SW480 (cell line): ENCODE results near the gene ACSS1.

ENCODE experiments used
- DNase-seq: peaks from one replicate; pipeline ENCODE4 v3.0.0-alpha.2; 2016; ENCODE audit warnings: low spot score

ACSS1 gene

DNA sequence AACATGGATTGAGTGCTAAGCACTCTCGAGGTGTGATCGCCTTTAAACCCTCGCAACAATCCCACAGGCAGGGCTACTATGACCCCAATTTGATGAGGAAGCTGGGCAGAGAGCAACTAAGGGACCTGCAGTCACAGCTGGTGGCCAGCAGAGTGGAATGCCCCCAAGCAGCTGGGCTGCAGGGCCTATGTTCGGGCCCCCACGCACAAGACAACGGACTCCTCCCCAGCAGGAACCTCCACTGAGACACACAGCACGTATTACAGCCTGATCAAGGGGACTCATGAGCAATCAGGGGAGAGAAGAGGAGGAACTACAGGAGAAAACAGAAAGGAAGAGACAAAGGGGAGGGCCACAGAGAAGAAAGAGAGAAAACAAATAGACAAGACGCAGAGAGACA is 87.2 kb downstream of the ACSS1 start:
- no peak for DNase-seq

DNA sequence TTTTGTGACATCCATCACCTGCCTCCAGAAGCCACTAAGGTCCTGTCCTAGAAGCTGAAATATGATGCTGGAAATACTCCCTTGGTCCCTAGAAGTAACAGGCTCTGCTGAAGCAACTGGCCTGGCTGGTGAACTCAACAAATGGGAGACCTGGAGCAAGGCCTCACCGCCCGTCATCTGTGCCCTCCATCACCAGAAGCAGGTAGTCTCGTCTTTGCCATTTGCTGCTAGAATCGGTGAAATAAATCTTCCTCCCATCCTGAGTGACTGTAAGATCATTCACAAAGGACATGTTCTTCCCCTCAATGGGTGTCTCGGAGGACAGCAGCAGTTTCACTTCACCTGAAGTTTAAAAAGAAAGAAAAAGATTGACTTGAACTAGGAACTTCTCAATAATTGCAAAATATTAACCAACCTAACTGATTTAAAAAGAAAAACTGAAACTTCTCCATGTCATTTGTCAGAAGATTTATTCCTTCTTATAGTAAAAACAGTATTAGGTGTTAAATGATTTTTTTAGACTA is 87.8 kb downstream of the ACSS1 start:
- no peak for DNase-seq

DNA sequence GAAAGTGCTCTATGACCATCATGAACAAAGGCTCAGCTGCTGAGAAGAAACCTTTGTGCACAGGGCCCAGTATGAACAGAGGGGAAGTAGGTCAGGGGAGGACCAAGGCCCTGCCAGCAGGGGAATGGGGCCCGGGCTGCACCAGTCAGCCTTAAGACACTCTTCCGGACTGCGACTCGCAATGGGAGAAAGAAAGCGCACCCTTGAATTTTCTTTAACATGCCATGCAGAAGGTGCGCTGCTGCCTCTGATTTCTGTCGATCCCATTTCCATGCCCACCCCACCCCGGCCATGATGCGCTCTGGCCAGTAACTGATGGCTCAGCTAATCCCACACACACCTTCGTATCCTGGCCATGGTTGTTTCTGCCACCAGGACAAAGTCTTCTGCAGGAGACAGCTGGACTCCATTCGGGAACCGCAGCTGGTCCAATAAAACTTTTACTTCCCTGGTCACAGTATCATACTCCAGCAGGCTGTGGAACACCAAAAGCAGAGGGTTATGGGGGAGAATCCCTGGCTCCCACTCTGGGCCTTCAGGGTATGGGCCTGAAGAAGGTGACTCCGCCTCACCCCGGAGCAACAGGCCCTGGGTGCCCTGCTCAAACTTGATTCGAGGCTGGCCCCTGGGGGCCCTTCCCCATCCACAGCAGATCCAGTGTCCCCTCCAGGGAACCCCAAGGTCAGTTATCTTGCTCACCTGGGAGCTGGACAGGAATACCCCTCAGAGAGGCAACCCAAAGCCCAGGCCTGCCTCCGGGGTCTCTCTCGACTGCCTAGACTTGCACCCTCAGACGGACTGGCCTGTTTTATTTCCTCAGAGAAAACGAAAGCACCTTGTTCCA is 88.5 kb downstream of the ACSS1 start:
- DNase-seq, result no peak

DNA sequence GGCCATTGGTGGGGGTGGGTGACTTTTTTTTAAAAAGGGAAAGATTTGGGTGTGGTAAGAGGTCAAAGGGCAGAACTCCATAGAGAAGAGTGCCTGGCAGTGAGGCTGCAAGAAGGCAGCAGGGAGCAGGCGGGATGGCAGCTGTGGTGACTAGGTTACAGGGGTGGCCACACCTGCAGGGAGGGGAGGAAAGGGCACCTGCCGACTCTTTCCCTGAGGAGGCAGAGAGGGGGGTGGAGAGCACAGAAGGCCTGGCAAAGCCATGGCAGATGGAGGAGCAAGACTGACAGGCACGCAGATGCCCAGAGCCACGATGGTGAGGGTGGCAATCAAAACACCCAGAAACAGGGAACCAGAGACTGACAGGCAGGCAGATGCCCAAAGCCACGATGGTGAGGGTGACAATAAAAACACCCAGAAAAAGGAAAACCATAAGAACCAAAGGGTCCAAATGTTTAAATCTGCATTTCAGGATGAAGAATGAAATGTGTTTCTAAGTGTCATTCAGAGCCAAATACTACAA is 89.6 kb downstream of the ACSS1 start:
- DNase-seq, result no peak

DNA sequence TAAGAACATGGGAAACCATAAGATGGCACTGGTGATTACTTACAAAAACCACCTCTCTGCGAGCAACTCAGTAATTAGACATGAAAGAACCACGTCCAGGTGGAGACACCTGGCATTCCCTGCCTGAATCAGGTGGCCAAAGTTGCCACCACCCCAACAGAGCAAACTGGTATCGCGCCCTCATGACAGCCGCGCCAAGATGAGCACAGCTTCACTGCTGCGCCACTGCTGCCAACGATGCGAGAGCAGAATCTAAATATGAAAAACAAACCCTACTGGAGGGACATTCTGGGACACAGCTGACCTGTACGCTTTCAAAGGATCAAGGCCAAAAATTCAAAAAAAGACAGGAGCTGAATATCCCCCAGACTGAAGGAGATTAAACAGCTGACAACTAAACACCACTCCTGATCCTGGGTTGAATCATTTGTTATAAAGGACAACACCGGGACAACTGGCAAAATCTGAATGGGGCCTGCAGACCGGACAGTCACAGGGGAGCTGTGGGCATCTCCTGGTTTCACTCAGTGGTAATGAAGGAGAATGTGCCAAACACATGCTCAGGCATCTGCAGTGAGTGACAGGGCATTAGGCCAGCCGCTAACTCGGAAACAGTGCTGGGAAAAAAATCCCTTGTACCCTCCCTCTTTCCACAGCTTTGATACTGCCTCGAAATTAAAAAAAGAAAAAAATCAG is 91.5 kb downstream of the ACSS1 start:
- no peak for DNase-seq

DNA sequence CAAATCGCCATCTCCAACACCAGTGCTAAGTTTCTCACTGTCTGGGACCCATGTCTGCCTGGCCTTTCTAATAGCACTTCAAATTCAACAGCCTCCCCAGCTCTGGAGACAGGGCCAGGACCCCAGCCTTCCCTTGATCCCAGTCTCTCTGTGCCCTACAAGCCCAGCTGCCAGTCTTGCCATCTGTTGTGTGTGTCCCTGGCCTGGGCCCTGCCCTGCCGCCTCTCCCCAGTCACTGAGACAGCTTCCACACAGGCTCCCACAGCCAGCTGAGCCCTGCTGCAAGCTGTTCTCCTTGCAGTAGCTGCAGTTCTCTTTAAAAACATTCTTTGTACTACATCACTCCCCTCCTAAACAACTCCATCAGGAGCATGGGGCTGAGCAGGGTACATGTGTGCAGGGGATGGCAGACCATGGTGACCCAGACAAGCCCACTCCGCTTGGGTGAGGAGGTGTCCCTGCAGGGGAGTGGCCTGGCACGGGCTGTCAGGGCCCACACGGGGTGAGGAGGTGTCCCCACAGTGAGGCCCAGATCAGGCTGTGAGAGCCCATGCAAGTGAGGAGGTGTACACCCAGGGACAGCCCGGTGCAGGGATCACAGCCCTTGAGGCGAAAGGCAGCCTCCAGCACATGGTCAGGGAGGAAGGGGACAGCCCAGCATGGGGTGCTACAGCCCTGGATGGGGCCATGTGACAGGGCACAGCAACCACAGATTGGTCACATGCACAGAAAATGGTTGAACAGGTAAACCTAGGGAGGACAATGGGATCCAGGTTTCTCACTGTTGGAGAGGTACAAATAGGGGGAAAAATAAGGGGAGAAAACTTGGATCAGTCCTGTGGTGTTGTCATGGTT is 92.6 kb downstream of the ACSS1 start:
- DNase-seq, result no peak

DNA sequence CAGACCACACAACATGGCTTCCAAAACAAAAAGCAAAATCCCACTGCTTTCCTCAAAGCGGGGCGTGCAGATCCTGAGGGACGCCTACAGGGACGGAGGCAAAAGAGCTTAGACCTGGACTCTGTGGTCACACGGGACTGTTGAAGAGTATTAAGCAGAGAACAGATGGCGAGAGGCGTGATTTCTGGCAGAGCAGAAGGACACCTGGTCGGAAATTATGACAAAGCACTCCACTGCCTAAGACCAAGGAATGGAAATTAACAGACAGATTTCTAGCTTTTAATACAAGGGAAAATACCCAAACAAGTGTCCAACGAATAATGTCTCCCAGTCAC is 93.5 kb downstream of the ACSS1 start:
- DNase-seq, result no peak

DNA sequence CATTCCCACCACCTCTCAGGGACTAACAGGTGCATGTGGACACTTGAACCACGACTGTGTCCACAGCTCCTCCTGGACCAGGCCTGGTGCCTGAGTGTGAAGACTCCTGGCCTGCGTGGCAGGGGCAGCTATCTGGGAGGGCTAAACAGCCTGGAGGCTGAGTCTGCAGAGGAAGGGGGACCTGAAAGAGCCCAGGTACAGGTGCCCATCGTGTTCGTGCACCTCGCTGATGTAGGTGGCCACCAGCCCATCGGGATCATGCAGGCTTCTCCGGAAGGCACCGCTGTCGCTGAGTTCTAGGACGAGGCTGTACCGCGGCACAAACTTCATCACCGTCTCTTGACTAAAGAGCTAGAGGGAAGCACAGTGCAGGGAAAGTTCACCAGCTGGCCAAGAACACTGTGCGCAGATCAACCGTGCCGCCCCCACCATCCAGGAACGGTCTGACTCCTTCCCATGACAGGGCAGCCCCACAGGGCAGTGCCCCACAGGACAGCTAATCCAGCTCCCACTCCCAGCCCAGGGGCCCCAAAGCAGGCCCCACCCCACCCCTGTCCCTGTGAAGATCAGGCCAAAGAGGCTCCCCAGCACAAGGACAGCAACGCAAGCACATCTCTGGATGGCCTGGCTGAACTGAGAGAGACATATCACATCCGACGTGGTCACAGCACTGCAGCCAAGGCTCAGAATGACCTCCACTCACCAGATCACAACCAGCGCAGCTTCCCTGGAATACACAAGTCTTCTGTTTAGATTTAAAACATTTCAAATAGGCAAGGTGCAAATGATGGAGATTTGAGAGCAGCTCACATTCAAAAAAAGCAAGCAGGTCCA is 94.0 kb downstream of the ACSS1 start:
- DNase-seq, result no peak

DNA sequence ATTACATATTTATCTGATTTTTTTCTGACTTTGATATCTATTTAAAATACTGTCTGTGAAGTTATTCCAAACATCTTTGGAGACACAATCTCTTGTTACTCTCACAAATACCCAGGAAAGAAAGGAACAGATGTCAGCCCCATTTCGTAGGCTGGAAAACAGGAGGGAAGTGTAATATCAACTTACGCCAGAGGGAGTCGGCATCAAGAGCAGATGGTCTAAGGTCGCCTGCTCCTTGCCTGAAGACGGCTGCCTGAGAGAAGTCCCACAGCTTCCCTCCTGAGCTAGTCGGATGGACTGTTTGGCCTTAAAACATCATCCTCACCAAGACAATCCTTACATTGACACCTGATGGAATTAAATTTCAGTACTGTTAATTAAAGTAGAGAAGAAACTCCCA is 95.4 kb downstream of the ACSS1 start:
- DNase-seq, result no peak

DNA sequence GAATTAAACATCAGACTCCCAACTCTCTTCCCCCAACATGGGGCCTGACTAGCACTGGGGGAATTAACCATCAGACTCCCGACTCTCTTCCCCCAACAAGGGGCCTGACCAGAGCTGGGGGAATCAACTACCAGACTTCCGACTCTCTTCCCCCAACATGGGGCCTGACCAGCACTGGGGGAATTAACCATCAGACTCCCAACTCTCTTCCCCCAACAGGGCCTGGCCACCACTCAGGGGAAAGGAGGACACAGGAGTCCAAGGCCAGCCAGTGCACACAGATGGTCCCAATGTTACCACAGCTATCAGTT is 95.8 kb downstream of the ACSS1 start:
- DNase-seq, result no peak

DNA sequence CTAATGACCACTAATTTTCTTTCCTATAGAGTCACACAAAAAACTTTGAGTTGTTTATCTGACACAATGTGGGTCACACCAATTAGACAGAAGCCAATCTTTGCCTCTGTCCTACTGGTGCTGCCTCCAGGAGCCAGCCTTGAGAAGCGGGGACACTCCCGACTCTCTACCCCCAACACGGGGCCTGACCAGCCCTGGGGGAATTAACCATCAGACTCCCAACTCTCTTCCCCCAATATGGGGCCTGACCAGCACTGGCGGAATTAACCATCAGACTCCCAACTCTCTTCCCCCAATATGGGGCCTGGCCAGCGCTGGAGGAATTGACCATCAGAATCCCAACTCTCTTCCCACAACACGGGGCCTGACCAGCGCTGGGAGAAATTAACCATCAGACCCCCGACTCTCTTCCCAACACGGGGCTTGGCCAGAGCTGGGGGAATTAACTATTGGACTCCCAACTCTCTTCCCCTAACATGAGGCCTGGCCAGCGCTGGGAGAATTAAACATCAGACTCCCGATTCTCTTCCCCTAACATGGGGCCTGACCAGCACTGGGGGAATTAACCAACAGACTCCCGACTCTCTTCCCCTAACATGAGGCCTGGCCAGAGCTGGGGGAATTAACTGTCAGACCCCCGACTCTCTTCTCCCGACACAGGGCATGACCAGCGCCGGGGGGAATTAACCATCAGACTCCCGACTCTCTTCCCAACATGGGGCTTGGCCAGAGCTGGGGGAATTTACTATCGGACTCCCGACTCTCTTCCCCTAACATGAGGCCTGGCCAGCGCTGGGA is 96.4 kb downstream of the ACSS1 start:
- DNase-seq, result no peak

DNA sequence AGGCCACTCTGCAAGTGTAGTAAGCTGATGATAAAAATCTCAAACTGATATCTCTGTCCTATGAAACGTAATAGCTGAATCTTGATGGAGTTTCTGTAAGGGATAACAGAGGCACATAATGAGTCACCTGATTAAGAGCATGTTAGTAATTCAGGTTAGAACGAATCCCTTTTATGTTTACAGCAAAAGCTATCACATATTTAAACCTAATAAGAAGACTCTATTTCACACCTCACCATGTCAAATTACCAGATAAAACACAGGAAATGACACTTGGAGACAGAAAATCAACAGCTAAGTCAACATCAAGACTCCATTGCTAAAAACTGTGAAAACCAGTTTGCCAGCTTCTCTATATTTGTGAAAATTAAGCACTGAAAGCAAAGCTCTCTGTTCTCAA is 97.1 kb downstream of the ACSS1 start:
- DNase-seq, result no peak

DNA sequence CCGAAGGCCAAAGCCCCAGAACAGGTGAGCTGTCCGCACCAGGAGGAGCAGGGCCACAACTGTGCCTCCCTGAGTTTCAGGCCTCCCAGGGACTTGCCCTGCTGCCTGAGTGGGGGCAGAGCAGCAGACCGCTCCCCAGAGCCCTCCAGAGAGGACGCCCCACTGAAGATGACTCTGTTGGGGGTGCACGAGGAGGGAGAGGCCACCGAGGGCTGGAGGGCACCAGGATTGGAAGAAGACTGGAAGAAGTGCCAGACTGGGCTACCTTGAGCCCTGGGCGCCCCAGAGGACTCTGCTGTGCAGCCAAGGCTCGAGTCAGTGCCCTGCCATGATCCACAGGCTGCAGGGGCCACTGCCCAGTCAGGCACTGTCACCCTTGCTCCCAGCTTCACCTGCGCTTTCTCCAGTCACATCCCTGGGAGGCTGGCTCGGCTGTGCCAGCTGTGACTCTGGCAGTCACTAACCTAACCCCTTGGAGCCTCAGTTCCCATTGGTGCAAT is 97.6 kb downstream of the ACSS1 start:
- DNase-seq, result no peak

DNA sequence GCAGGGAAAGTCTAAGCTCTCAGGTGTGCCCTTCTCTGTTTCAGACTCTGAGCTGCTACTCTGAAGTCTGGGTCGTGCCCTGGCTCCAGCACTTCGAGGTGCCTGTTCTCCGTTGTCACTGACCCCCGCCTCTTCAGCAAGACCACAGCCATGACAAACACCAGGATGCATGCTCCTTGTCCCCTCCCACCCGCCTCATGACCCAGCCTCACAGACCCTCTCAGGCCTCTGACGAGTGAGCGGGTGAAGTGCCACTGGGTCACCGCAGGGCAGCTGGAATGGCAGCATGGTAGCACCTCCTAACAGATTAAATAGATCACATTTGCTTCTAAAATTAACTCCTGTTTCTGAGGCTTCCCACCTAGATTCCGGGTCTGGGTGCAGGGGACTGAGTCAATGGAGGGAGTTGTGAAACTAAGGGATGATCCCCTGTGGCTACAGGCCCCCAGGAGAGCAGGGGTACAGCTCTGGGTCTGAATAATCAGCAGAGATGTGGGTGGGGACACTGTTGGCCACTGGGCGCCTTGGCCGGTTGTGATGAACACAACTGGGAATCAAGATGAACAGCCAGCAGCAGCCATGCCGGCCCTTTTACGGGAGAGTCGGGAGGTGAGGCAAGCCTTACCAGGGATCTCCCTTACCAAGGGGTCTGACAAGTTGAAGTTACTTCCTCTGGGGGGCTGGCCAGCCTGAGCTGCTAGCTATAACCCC is 98.2 kb downstream of the ACSS1 start:
- DNase-seq, result no peak

DNA sequence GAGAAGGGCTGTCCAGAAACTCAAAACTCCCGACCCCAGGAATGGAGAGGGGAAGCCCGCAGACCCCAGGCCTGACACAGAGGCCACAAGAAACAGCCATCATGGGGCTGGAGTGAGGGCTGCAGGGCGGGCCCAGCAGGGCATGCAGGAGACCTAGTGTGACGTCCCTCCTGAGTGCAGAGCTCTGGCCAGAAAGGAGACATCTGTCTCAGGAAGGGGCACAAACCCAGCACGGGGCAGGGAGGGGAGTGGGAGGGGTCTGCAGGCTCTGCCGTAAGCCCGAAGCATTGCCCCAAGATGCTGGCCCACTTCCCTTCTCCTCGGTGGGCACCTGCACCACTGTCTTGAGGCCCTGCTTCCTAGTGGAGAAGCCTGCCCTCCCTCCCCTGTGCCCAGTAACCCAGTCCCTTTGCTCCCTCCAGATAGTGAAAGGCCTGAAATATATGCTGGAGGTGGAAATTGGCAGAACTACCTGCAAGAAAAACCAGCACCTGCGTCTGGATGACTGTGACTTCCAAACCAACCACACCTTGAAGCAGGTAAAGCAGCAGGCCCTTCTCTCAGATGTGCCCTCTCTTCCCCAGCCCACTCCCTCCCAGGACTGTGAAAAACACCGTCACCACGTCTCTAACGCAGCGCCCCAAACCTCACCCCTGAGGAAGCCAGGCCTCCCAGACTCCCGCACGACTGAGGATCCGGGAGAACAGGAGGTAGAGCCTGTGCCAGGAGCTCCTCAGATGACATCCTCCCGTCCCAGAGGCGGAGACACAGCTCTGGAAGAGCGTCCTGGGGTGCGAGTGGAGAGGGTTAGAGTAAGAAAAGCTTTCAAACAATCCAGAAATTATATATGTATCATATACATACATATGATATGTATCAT is 99.2 kb downstream of the ACSS1 start:
- no peak for DNase-seq

DNA sequence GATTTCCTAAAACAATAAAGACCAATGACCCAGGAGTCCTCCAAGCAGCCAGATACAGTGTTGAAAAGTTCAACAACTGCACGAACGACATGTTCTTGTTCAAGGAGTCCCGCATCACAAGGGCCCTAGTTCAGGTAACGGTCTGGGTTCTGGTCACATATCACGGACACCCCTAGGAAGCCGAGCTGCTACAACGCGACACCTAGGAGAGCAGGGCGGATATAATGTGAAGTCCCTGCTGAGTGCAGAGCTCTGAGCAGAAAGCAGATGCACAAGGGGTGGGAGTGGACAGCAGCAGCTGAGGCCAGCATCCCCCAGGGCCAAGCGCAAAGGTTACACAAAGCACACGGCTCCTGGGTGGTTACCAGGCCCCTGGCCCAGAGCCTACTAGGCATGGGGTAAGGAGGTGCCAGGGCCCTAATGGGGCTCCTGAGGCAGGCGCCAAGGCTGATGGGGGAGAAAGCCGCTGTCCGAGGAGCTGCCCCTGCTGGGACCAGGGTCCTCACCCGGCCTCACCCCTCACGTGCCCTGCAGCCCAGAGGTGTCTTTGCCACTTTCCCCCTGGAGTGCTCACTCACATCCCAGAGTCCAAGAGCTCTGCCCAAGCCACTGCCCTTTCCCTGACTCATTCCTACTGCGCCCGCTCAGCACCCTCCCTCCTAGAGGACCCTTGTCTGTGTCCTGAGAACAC is 100.5 kb downstream of the ACSS1 start:
- no peak for DNase-seq
